CD4-positive, alpha-beta T cell treated with Interferon alpha-2 for 1 hour (primary cell): ENCODE results near the gene IRAK3.
"Not testable (repeated sequence)": the region's sequence is repeated elsewhere in the genome, so short reads cannot be mapped to it uniquely, and the experiment has no call there.

Experiments used
- DNase-seq, 2 donors: peaks; one replicate each; pipeline ENCODE4 v3.0.0-alpha.2; 2020 to 2022

The IRAK3 gene

DNA sequence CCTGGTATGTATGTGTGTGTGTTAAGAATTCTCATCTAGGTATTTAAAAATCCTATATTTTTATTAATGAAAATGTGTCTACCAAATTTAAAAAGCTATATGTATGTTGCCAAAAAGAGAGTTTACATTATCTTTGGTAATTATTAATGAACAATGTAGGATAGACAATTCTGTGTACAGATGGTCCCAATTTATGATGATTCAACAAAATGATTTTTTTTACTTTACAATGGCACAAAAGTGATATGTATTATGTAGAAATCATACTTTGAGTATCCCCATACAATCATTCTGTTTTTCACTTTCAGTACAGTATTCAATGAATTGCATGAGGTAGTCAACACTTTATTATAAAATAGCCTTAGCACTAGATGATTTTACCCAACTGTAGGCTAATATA is 39.4 kb downstream of the IRAK3 start:
- no peak for DNase-seq

DNA sequence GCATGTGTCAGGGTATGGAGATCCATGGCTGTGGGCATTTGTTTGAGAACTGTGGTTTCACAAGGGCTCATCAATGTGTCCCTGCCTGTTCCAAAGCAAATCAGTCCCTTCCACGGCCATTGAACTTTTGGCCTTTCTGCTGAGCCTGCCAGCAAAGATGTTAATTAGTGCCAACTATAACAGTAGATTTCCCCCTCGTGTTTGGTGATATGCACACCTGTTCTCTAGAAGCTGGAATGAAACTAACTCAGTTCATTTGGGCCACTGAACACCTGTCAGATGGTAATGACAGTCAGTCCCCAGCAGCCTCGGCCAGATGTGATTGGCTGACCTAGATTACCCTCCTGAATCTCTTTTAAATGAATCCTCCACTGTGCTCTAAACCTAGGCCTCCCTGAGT is 43.2 kb downstream of the IRAK3 start:
- DNase-seq: no peak

DNA sequence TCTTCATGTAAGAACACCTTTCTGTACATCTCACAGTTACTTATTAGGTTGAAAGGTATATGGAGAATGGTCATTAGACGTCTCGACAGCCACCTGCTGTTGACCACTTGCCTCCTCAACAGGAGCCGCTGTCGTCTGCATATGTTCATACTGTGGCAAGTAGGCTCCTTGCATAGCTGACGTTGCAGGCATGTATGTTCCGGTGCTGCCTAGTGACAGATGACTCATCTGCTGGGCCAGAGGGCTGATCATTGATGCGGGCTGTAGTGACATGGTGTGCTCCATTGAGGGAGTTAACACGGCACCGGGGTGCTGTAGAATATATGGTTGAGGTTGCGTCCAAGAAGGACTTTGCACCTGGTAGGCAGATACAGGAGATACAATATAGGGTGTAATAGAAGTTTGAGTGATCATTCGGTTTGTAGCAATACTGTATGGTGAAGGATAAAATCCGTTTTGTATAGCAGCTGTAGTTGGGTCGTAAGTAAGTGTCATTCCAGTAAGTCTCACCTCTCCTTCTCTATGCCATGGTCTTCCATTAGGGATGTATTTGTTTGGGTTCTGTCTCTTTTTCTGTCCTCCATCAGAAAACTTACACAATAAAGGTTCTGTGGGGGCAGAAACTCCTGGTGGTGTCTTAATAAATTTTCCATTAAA is 45.2 kb downstream of the IRAK3 start:
- DNase-seq: peak; percentile 58 to 73

- peak; percentile 37 to 48 for DNase-seq
These were observed 46.0 kb downstream of the IRAK3 start for GRCh38 chr12:66234773-66235625.

DNA sequence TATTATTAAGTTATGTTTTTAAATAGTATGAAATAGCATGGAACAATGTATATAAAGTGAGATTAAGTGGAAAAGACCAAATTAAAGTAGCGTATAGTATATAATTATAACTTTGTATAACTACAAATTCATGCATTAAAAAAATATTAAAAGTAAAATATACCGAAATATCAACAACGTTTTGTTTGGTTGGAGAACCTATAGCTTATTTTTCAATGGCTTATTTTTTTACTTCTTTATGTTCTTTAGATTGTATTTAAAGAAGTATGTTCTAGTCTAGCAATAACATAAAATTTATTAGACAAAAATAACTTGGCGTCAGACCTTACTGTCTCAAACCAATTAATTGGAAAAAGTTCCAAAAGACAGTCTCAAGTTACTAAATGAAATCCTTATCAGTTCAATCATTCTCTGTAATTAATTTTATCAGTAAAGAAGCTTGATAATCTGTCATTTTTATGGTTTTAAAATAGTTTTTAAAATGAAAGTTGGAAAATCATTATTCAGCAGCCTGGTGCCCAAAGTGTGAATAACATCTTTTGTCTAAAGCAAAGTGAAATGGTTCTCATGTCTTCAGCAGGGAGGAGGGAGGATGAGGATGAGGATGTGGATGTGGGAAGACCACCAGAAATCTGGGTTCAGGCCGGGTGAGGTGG is 46.7 kb downstream of the IRAK3 start:
- no peak for DNase-seq

DNA sequence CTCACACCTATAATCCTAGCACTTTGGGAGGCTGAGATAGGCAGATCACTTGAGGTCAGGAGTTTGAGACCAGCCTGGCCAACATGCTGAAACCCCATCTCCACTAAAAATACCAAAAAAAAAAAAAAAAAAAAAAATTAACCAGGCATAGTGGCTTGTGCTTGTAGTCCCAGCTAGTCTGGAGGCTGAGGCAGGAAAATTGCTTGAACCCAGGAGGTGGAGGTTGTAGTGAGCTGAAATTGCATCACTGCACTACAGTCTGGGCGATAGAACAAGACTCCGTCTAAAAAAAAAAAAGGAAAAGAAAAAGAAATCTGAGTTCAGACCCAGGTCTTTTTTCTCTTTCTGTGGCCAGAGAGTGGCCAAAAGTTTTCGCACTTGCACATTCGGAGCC is 47.3 kb downstream of the IRAK3 start:
- not testable (repeated sequence) for DNase-seq

DNA sequence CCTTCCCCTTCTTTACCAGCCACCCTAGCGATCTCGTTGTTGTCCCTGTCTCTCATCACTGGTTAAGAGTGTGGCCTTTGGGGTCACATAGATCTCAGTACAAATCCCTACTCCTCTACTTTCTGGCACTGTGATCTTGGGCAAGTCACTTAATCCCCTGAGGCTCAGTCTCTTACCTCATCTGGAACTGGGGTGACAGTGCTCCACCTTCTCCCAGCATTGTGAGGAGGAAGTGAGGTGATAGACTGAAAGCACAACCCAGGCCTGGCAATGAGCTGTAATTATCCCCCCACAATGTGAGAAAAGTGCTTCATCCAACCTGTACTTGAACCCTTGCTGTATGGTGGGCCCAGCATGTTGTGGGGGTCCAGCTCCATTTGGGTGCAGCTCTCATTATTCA is 48.0 kb downstream of the IRAK3 start:
- no peak for DNase-seq

GRCh38 chr12:66237505-66238175 is 48.6 kb downstream of the IRAK3 start:
- no peak for DNase-seq

GRCh38 chr12:66239295-66239694 is 50.3 kb downstream of the IRAK3 start:
- no peak for DNase-seq

DNA sequence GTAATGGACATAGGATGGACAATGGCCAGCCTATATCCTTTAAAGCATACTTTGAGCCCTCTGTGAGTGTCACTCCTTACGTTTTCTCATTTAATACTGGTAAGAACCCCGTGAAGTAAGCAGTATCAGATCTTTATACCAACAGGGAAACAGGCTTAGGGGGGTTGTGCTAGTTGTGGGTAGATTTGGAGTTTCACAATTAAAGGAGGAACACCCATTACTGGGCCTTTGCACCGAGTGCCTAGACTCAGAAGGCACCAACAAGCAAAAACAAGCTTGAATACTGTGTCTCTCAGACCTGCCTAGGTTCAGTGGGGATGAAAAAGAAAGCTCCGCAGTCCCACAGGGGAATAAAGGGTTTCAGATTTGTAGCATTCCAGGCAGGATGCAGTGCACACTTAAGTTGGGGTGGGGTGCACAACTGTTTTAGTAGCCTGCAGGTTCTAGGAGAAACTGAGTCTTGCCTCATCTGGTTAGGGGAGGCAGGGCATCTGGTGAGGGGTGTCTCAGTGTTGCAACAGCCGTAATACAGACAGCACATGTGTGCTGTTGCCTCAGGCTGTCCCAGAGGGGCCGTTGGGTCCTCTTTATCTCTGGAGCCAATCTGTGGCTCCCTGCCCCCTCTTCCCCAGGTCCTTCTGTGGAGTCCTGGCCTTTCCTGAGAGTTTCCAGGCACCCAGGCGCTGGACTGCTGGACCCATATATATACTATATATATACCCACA is 51.2 kb downstream of the IRAK3 start:
- no peak for DNase-seq

DNA sequence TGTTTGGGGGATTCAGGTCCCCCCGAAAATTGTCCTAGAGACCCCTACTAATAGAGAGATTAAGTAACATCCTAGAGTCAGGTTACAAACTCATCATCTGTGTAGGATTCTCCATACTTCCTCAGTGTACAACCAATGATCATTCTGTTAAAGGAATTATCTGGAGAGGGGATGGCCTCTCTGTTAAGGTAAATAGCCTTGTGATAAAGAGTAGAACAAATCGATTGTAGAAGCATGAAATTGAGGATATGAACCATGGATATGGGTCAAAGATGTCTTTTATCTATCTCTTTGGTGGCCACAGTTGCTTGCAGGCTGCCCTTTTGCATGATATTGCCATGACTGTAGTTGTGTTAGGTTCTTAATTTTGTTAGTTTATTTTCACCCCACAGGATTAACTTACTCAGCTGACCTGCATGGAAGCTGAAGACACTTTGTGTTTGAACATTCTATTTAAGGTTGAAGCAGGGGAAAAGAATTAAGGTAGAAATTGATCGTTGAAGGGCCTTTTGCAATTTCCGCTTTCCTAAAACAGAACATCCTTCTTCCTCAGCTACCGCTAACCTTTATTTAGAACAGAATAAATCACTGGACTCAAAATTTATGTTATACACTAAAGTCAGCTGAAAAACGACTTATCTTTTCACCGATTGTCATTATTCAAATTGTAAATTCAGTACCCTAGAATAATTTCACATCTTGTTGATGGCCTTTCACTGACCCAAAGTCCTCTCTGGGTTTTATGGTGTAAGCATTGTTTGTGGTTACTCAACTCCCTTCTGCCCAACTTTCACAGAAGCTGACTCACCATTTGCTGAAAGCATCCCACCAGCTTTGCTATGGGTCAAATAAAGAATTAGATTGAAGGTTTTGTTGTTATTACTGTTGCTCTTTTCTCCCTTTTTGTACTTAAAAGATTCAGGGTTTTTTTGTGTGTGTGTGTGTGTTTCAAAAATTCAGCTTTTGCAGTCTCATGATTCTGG is 52.3 kb downstream of the IRAK3 start:
- DNase-seq: peak in 1 of 2 donors; percentile 9

DNA sequence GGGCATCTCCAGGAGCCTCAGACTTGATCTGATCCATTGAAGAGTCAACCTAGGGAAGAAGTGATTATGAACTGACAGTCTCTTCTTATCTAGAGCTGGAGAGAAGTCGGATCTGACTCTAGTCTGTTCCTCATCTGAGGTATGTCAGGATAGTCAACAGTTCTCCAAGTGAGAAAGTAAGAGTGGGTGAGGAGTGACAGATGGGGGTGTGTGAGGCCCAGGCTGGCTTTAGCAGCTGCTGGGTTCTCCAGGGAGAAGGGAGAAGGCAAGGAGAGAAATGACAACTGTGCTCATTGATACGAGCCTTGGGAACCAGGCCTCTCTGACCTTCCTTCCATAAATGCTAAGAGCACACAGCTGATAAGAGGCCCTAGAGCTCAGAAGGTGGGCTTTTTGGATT is 53.3 kb downstream of the IRAK3 start:
- DNase-seq: no peak

GRCh38 chr12:66243911-66244310 is 54.9 kb downstream of the IRAK3 start:
- DNase-seq: no peak

DNA sequence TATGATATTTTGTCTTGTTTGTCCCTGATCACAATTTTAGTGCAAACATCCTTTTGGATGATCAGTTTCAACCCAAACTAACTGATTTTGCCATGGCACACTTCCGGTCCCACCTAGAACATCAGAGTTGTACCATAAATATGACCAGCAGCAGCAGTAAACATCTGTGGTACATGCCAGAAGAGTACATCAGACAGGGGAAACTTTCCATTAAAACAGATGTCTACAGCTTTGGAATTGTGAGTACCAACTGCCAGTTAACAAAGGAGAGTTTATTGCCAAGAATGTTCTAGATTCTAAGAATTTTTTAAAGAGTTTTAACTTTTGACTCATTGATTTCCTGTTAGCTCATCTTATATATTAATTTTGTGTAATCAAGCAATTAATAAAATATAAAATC is 55.4 kb downstream of the IRAK3 start:
- DNase-seq: no peak

- no peak for DNase-seq
These were observed 58.7 kb downstream of the IRAK3 start for GRCh38 chr12:66247741-66248140.

GRCh38 chr12:66251049-66251448 is 62.0 kb downstream of the IRAK3 start:
- DNase-seq: no peak

- no peak for DNase-seq
These were observed 63.8 kb downstream of the IRAK3 start for GRCh38 chr12:66252771-66253170.

GRCh38 chr12:66255737-66256136 is 66.7 kb downstream of the IRAK3 start:
- DNase-seq: no peak

DNA sequence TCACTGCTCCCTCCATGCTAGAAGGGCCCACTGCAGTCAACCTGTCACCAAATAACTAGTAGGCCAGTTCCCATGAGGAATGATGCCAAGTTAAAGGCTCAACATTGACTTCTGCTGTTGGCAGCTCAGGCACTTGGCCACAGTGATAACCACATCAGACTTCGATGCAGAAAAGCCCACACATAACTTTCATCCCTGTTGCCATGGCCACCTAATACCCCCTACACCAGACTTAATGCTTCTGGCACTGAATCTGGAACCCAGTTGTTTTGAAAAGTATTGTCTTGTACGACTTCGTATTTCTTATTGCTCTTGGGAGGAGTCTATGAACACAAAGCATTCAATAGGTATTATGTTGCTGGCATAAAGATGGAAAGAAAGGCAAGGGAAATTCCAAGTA is 69.0 kb downstream of the IRAK3 start:
- no peak for DNase-seq

DNA sequence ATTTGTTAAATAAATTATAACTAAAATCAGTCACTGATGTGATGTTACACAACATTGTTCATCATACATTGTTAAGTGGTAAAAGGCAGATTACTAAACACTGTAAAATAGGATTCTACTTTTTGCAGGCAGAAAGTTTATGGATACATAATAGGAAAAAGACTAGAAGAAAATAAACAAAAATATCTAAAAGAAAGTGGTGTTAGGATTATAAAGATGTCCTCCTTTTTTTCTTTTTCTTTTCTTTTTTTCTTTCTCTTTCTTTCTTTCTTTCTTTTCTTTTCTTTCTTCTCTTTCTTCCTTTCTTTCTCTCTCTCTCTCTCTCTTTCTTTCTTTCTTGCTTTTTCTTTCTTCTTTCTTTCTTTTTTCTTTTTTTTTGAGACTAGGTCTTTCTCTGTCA is 73.7 kb downstream of the IRAK3 start:
- no peak for DNase-seq

DNA sequence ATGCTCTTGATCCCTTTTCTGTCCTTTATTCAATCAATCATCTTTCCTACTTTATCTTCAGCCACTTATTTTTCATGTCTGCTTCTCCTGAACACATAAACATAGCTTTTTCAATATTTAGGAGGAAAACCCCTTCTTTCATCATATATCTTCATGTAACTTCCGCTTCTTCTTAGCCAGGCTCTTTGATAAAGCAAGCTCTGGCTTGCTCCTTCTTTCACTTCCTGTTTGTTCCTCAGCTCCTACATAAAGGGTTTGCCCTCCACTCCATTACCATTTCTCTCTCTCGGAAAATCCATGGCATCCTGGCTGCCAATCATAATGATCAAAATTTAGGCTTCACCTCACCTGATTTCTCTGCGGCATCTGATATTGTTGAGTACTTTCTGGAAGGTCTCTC is 79.5 kb downstream of the IRAK3 start:
- DNase-seq: peak in 1 of 2 donors; percentile 10
